Measurements from ENCODE around the gene LZTS2.

- TF ChIP-seq, protein P1, sequence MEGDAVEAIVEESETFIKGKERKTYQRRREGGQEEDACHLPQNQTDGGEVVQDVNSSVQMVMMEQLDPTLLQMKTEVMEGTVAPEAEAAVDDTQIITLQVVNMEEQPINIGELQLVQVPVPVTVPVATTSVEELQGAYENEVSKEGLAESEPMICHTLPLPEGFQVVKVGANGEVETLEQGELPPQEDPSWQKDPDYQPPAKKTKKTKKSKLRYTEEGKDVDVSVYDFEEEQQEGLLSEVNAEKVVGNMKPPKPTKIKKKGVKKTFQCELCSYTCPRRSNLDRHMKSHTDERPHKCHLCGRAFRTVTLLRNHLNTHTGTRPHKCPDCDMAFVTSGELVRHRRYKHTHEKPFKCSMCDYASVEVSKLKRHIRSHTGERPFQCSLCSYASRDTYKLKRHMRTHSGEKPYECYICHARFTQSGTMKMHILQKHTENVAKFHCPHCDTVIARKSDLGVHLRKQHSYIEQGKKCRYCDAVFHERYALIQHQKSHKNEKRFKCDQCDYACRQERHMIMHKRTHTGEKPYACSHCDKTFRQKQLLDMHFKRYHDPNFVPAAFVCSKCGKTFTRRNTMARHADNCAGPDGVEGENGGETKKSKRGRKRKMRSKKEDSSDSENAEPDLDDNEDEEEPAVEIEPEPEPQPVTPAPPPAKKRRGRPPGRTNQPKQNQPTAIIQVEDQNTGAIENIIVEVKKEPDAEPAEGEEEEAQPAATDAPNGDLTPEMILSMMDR (IDR thresholded peaks at IDR 0.05; ENCODE audit: low read length): no peak
- no peak for TF ChIP-seq EZH2 (IDR thresholded peaks at IDR 0.05; ENCODE audit: borderline replicate concordance, low read length)
These were observed 55.3 kb downstream of the LZTS2 start for GRCh38 chr10:101054876-101055275.
